ENCODE data around the gene FIBP.
A peak's percentile ranks its signal among the peaks of the same experiment; 100 is the strongest.

FIBP gene

GRCh38 chr11:65921033-65921555 lies 32.8 kb upstream of the FIBP start:
- Histone ChIP-seq H3K27me3 (ENCODE audit: control insufficient read depth in 1 of 2, insufficient read depth in 2 of 2, low read length in 2 of 2) (no peaks in the 10 kb centered on the region), H3K9me3 (ENCODE audit: control insufficient read depth in 2 of 2, low read length in 2 of 2) (no peaks in the 10 kb centered on the region), H3K4me1 (ENCODE audit: control insufficient read depth, insufficient read depth, low read length) (peaks cover 35% of the 10 kb centered on the region), H3K27ac (ENCODE audit: low read length) (no peak overlapping the region), H3K9ac (ENCODE audit: low read length in 2 of 2) (peak overlapping the region in 1 of 2 donors; percentile 77), H3K36me3 (ENCODE audit: control insufficient read depth in 2 of 2, insufficient read depth in 2 of 2, low read length in 2 of 2) (peaks cover 13 to 14% of the 10 kb centered on the region in 2 donors), H3K4me3 (ENCODE audit: low read length in 2 of 2) (peak overlapping the region in 1 of 2 donors; percentile 83)

- Histone ChIP-seq H3K4me1 (ENCODE audit: control insufficient read depth, insufficient read depth, low read length) (peaks cover 42% of the 10 kb centered on the region), H3K27me3 (ENCODE audit: control insufficient read depth in 1 of 2, insufficient read depth in 2 of 2, low read length in 2 of 2) (no peaks in the 10 kb centered on the region), H3K9ac (ENCODE audit: low read length in 2 of 2) (peak overlapping the region; percentile 68 to 77), H3K4me3 (ENCODE audit: low read length in 2 of 2) (peak overlapping the region; percentile 83 to 84), H3K36me3 (ENCODE audit: control insufficient read depth in 2 of 2, insufficient read depth in 2 of 2, low read length in 2 of 2) (peaks cover 13 to 14% of the 10 kb centered on the region in 2 donors), H3K27ac (ENCODE audit: low read length) (peak overlapping the region; percentile 31), H3K9me3 (ENCODE audit: control insufficient read depth in 2 of 2, low read length in 2 of 2) (no peaks in the 10 kb centered on the region)
Observed at GRCh38 chr11:65920372-65920802, 32.1 kb upstream of the FIBP start.

- Histone ChIP-seq H3K36me3 (ENCODE audit: control insufficient read depth in 2 of 2, insufficient read depth in 2 of 2, low read length in 2 of 2) (peaks cover 13 to 14% of the 10 kb centered on the region in 2 donors), H3K27me3 (ENCODE audit: control insufficient read depth in 1 of 2, insufficient read depth in 2 of 2, low read length in 2 of 2) (no peaks in the 10 kb centered on the region), H3K9me3 (ENCODE audit: control insufficient read depth in 2 of 2, low read length in 2 of 2) (no peaks in the 10 kb centered on the region), H3K9ac (ENCODE audit: low read length in 2 of 2) (peak overlapping the region; percentile 68 to 77), H3K4me3 (ENCODE audit: low read length in 2 of 2) (peak overlapping the region; percentile 83 to 84), H3K27ac (ENCODE audit: low read length) (peak overlapping the region; percentile 58), H3K4me1 (ENCODE audit: control insufficient read depth, insufficient read depth, low read length) (peaks cover 49% of the 10 kb centered on the region)
Observed at GRCh38 chr11:65919573-65920371, 31.5 kb upstream of the FIBP start.

- peak within 1 kb of the TSS; percentile 81 to 97 for H3K9ac ChIP-seq (ENCODE audit: low read length in 2 of 2)
- H3K36me3 ChIP-seq (ENCODE audit: control insufficient read depth in 2 of 2, insufficient read depth in 2 of 2, low read length in 2 of 2), result peaks cover 13 to 14% of the 10 kb centered on the region in 2 donors
- no peaks in the 10 kb centered on the region for H3K27me3 ChIP-seq (ENCODE audit: control insufficient read depth in 1 of 2, insufficient read depth in 2 of 2, low read length in 2 of 2)
- H3K4me1 ChIP-seq (ENCODE audit: control insufficient read depth, insufficient read depth, low read length), result peaks cover 49% of the 10 kb centered on the region
- peak within 1 kb of the TSS; percentile 92 for H3K27ac ChIP-seq (ENCODE audit: low read length)
- peak within 1 kb of the TSS; percentile 84 to 96 for H3K4me3 ChIP-seq (ENCODE audit: low read length in 2 of 2)
- no peaks in the 10 kb centered on the region for H3K9me3 ChIP-seq (ENCODE audit: control insufficient read depth in 2 of 2, low read length in 2 of 2)
Observed at GRCh38 chr11:65919141-65919572, 30.9 kb upstream of the FIBP start, which contains the start of gene DRAP1. DRAP1 (plus strand) TSS chr11:65919426; CDS start chr11:65919502, 76 bp downstream.

GRCh38 chr11:65918211-65919140 lies 30.2 kb upstream of the FIBP start, which contains the start of gene C11orf68:
C11orf68 (minus strand) TSS chr11:65919062; CDS start chr11:65919031, 31 bp downstream.
- H3K27me3 ChIP-seq (ENCODE audit: control insufficient read depth in 1 of 2, insufficient read depth in 2 of 2, low read length in 2 of 2), result no peaks in the 10 kb centered on the region
- H3K4me1 ChIP-seq (ENCODE audit: control insufficient read depth, insufficient read depth, low read length), result peaks cover 49% of the 10 kb centered on the region
- H3K9ac ChIP-seq (ENCODE audit: low read length in 2 of 2), result peak within 1 kb of the TSS; percentile 81 to 97
- no peaks in the 10 kb centered on the region for H3K9me3 ChIP-seq (ENCODE audit: control insufficient read depth in 2 of 2, low read length in 2 of 2)
- H3K36me3 ChIP-seq (ENCODE audit: control insufficient read depth in 2 of 2, insufficient read depth in 2 of 2, low read length in 2 of 2), result peaks cover 13 to 14% of the 10 kb centered on the region in 2 donors
- peak within 1 kb of the TSS; percentile 92 for H3K27ac ChIP-seq (ENCODE audit: low read length)
- H3K4me3 ChIP-seq (ENCODE audit: low read length in 2 of 2), result peak within 1 kb of the TSS; percentile 84 to 96

GRCh38 chr11:65917434-65918210 lies 29.4 kb upstream of the FIBP start:
- Histone ChIP-seq H3K27me3 (ENCODE audit: control insufficient read depth in 1 of 2, insufficient read depth in 2 of 2, low read length in 2 of 2) (no peaks in the 10 kb centered on the region), H3K27ac (ENCODE audit: low read length) (peak overlapping the region; percentile 92), H3K36me3 (ENCODE audit: control insufficient read depth in 2 of 2, insufficient read depth in 2 of 2, low read length in 2 of 2) (peaks cover 9 to 11% of the 10 kb centered on the region in 2 donors), H3K9ac (ENCODE audit: low read length in 2 of 2) (peak overlapping the region; percentile 81 to 97), H3K9me3 (ENCODE audit: control insufficient read depth in 2 of 2, low read length in 2 of 2) (no peaks in the 10 kb centered on the region), H3K4me1 (ENCODE audit: control insufficient read depth, insufficient read depth, low read length) (peaks cover 49% of the 10 kb centered on the region), H3K4me3 (ENCODE audit: low read length in 2 of 2) (peak overlapping the region; percentile 84 to 96)

DNA sequence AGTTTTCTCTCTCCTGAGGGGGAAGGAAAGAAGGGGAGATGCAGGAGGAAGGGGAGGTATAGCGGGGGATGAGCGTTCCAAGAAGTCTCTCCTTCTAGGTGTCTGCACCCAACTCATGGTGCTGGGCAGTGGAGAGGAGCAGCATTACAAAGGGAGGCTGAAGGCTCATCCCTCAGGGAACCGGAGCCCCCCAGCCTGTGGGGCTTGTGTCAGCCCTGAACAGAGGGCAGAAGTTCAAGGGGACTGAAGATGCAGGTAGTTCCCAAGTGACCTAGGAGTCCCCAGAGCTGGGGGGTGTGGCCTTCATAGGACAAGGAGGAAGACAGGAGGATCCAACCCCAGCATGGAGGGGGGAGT lies 28.8 kb upstream of the FIBP start:
- Histone ChIP-seq H3K4me3 (ENCODE audit: low read length in 2 of 2) (peak overlapping the region; percentile 84 to 96), H3K9me3 (ENCODE audit: control insufficient read depth in 2 of 2, low read length in 2 of 2) (no peaks in the 10 kb centered on the region), H3K27ac (ENCODE audit: low read length) (peak overlapping the region; percentile 92), H3K4me1 (ENCODE audit: control insufficient read depth, insufficient read depth, low read length) (peaks cover 51% of the 10 kb centered on the region), H3K27me3 (ENCODE audit: control insufficient read depth in 1 of 2, insufficient read depth in 2 of 2, low read length in 2 of 2) (no peaks in the 10 kb centered on the region), H3K36me3 (ENCODE audit: control insufficient read depth in 2 of 2, insufficient read depth in 2 of 2, low read length in 2 of 2) (peaks cover 5% of the 10 kb centered on the region in 2 donors), H3K9ac (ENCODE audit: low read length in 2 of 2) (peak overlapping the region in 1 of 2 donors; percentile 28)

DNA sequence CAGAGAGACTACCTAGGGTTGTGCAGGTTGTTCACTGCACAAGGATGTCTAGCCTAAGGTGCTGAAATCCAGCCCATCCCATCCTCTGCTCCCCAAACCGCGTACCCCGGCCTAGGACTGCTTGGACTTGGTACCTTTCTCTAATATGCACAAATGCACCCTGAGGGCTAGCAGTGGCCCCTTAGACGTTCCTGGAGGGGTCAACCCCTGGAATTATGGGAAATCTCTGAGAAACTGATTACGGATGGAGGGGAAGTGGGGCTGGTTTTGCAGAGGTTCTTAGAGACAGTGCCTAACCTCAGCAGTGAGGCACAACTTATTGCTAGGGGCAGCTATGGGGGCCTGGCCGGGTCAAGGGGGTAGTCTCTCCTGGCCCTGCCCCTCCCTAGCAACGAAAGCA lies 28.1 kb upstream of the FIBP start:
- Histone ChIP-seq H3K27me3 (ENCODE audit: control insufficient read depth in 1 of 2, insufficient read depth in 2 of 2, low read length in 2 of 2) (no peaks in the 10 kb centered on the region), H3K9me3 (ENCODE audit: control insufficient read depth in 2 of 2, low read length in 2 of 2) (no peaks in the 10 kb centered on the region), H3K36me3 (ENCODE audit: control insufficient read depth in 2 of 2, insufficient read depth in 2 of 2, low read length in 2 of 2) (peaks cover 2 to 5% of the 10 kb centered on the region in 2 donors), H3K4me1 (ENCODE audit: control insufficient read depth, insufficient read depth, low read length) (peaks cover 57% of the 10 kb centered on the region), H3K27ac (ENCODE audit: low read length) (peak overlapping the region; percentile 92), H3K9ac (ENCODE audit: low read length in 2 of 2) (peak overlapping the region in 1 of 2 donors; percentile 49), H3K4me3 (ENCODE audit: low read length in 2 of 2) (peak overlapping the region; percentile 39 to 57)

DNA sequence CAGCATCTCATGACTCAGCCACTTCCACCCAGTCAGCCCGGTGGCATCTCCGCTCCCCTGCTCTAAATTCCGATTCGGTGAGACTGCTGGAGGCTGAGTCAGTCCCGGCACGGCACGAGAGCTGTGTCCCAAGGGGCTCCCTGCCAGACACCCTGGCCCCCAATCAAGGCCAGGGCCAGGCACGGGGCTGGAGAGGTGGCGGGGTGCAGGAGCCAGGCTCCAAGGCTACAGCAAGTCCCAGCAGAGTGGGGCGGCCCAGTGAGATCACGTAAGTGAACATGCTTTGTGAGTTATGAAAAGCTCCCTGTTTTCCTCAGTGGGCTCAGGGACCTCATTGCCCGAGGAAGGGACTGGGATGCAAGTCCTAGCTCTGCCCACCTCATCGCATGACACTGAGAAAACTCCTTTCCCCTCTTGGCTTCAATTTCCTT lies 27.6 kb upstream of the FIBP start:
- no peaks in the 10 kb centered on the region for H3K27me3 ChIP-seq (ENCODE audit: control insufficient read depth in 1 of 2, insufficient read depth in 2 of 2, low read length in 2 of 2)
- H3K4me3 ChIP-seq (ENCODE audit: low read length in 2 of 2), result peak overlapping the region; percentile 39 to 57
- peak overlapping the region; percentile 92 for H3K27ac ChIP-seq (ENCODE audit: low read length)
- H3K4me1 ChIP-seq (ENCODE audit: control insufficient read depth, insufficient read depth, low read length), result peaks cover 58% of the 10 kb centered on the region
- H3K9ac ChIP-seq (ENCODE audit: low read length in 2 of 2), result peak overlapping the region; percentile 47 to 49
- peaks cover 2 to 5% of the 10 kb centered on the region in 2 donors for H3K36me3 ChIP-seq (ENCODE audit: control insufficient read depth in 2 of 2, insufficient read depth in 2 of 2, low read length in 2 of 2)
- no peaks in the 10 kb centered on the region for H3K9me3 ChIP-seq (ENCODE audit: control insufficient read depth in 2 of 2, low read length in 2 of 2)
